ENCODE results near the gene ZNRF1.
"Not testable (repeated sequence)": the region's sequence is repeated elsewhere in the genome, so short reads cannot be mapped to it uniquely, and the experiment has no call there.

ZNRF1 gene

DNA sequence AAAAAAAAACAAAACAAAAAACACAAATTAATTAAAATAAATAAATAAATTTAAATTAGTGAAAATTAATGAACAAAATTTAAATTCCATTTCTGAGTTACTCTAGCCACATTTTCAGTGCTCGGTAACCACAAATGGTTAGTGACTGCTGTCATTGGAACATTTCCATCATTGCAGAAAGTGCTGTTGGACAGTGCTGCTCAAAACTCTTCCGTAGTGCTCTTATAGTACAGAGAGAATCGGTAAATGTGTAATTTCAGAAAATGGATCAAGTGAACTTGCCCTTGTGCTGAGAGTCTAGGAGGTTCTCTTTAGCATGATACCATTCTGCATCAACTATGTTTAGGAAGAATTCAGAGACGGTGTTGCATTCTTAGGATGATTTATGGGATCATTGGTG is 23.7 kb downstream of the ZNRF1 start:
- TF ChIP-seq, protein P1, sequence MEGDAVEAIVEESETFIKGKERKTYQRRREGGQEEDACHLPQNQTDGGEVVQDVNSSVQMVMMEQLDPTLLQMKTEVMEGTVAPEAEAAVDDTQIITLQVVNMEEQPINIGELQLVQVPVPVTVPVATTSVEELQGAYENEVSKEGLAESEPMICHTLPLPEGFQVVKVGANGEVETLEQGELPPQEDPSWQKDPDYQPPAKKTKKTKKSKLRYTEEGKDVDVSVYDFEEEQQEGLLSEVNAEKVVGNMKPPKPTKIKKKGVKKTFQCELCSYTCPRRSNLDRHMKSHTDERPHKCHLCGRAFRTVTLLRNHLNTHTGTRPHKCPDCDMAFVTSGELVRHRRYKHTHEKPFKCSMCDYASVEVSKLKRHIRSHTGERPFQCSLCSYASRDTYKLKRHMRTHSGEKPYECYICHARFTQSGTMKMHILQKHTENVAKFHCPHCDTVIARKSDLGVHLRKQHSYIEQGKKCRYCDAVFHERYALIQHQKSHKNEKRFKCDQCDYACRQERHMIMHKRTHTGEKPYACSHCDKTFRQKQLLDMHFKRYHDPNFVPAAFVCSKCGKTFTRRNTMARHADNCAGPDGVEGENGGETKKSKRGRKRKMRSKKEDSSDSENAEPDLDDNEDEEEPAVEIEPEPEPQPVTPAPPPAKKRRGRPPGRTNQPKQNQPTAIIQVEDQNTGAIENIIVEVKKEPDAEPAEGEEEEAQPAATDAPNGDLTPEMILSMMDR (IDR thresholded peaks at IDR 0.05; ENCODE audit: extremely low read depth, missing control alignments), result no peak

GRCh38 chr16:75023009-75023408 is 24.2 kb downstream of the ZNRF1 start:
- no peak for DNase-seq (ENCODE audit: low spot score)

More for the DNA sequence above, 23.7 kb downstream of the ZNRF1 start:
- DNase-seq (ENCODE audit: low spot score), result no peak

GRCh38 chr16:75024182-75024581 is 25.4 kb downstream of the ZNRF1 start:
- DNase-seq (ENCODE audit: low spot score), result no peak
- TF ChIP-seq, protein P1 (IDR thresholded peaks at IDR 0.05; ENCODE audit: extremely low read depth, missing control alignments), result no peak

More at GRCh38 chr16:75023009-75023408, 24.2 kb downstream of the ZNRF1 start:
- TF ChIP-seq, protein P1 (IDR thresholded peaks at IDR 0.05; ENCODE audit: extremely low read depth, missing control alignments), result no peak

DNA sequence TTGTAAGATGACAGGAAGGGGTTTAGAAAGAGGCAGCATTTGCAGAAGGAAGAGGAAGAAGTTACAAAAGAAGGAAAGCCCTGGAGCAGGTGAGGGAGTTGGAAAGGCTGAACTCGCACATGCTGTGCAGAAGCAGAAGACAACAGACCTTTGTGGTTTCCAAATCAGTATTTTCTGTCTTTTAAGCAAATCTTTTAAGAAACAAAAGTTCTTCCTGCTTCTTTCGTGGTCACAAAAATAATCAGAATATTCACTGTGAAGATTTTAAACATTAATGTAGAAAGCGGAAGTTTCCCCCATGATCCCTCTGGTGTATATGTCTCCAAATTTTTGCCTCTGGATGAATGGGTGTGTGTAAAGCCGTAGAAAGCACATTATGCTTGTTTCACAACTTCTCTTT is 25.8 kb downstream of the ZNRF1 start:
- no peak for DNase-seq (ENCODE audit: low spot score)
- TF ChIP-seq, protein P1 (IDR thresholded peaks at IDR 0.05; ENCODE audit: extremely low read depth, missing control alignments), result no peak

DNA sequence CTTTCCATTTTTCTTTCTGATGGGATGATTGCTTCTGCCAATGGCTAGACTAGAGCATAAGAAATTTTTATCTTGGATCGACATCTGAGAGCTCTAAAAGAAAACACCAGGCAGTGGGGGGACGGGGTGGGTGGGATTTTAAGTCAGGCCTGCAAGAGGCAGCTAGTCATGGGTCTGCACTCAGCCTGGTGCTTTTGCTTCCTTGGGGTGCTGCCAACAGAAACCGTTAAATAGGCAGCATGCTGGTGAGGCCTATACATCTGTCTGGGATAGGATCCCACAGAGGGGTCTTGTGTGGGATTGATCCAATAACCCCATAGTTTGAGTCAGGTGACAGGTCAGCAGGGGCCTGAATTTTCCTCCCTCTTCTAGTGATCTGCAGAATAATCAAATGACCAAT is 26.9 kb downstream of the ZNRF1 start:
- DNase-seq (ENCODE audit: low spot score), result no peak
- TF ChIP-seq, protein P1 (IDR thresholded peaks at IDR 0.05; ENCODE audit: extremely low read depth, missing control alignments), result no peak

- not testable (repeated sequence) for DNase-seq (ENCODE audit: low spot score)
These were observed 27.5 kb downstream of the ZNRF1 start for GRCh38 chr16:75026239-75026891.

DNA sequence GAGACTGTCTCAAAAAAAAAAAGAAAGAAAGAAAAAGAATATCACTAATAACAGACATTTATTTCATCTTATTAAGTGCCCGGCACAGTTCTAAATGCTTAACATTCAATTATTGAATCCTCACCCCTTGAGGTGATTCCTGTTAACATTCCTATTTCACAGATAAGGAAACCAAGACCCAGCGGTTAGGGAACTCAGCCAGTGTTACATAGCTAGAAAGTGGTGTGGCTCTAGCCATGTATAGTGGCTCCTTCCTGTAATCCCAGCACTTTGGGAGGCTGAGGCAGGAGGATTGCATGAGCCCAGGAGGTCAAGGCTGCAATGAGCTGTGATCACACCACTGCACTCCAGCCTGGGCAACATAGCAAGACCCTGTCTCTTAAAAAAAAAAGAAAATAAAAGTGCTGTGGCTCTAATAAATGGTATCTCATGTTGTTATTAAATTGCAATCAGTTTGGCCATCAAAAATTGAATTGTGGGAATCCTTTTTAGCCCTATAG is 28.1 kb downstream of the ZNRF1 start:
- no peak for DNase-seq (ENCODE audit: low spot score)
- TF ChIP-seq, protein P1 (IDR thresholded peaks at IDR 0.05; ENCODE audit: extremely low read depth, missing control alignments), result no peak

All from GM20000 (cell line).